Activated naive CD4-positive, alpha-beta T cell treated with anti-CD3 and anti-CD28 coated beads, Interleukin-2, amount 50 U/mL, for 16 hours (primary cell): ENCODE data around the gene PDE5A.
"Not testable (repeated sequence)": the region's sequence is repeated elsewhere in the genome, so short reads cannot be mapped to it uniquely, and the experiment has no call there.

Experiments
- DNase-seq: peaks from one replicate; pipeline ENCODE4 v3.0.0-alpha.2; 2020

Gene PDE5A

DNA sequence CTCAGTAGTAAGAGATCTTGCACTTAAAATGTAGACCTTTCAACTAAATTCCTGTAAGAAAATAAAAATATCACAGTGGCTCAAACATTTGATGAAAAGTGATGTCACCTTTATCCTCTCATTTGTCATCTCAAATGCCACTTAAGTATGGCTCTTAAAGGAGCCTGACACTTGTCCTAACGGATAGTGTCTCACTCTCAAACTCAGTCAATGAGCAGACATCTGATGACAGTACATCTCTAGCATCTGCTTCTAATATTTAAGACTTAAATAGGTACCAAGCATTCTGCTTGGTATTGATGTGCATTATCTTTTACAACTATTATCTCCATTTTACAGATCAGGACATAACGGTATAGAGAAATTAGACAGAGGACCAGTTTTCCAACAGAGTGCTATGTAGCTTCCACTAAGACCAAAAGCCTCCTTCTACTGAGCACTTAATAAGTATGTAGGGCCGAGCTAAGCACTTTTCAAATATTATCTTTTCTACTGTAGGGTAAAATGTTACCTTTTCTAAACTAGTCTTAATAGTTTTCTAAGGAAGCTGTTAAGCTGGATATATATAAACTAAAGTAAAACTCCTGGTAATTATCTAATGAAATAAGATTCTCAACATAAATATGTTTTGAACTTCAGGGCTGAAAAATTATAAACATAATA lies 110.2 kb downstream of the PDE5A start:
- no peak for DNase-seq

GRCh38 chr4:119517361-119518229 lies 111.0 kb downstream of the PDE5A start:
- DNase-seq, result no peak

GRCh38 chr4:119512398-119512797 lies 116.2 kb downstream of the PDE5A start:
- no peak for DNase-seq

DNA sequence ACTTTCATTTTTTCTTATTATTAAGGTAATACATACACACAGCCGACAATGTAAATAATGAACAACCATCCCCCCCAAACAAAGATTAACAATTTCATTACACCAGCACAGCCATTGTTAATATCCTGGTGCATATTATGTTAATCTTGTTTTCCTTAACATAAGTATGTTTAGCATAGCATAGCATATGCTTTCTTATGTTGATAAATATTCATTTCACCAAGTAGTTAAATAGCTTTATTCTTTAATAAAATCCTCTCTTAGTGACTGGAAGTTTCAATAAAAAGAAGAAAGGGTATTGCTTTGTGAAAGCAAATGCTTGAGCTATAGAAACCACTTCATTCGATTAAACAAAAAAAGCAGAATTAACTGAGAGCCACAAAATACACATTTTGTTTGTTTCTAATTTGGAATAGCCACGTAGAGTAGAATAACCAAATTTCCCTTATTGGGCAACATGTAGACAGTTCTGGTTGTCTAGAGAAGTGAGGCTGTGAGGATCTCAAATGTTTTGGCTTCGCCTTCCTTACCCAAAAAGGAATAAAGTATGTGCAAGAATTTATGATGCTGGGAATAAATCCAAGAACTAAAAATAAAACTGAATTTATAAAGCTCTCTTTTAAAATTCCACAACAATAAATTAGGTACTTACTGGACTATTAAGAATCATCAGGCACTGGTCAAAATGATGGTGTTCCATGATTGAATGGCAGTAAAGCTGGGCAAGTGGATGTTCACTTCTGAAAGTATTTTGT lies 118.0 kb downstream of the PDE5A start:
- no peak for DNase-seq

DNA sequence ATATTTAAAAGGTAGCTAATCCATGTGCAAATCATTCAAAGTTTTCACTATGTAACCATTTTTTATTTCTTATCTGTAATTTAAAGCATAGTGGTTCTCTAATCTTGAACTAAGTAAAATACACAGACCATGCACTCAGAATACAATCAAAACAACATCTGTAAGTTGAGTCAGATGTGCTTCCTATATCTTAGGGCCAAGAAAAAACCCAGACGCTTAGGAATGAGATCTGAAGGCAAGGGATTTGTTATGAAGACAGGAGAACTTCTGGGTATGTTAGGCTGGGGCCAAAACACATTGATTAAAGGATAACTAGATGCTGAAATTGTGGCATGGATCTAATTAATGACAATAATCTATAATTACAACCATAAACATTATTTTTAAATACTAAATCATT lies 120.3 kb downstream of the PDE5A start:
- no peak for DNase-seq

DNA sequence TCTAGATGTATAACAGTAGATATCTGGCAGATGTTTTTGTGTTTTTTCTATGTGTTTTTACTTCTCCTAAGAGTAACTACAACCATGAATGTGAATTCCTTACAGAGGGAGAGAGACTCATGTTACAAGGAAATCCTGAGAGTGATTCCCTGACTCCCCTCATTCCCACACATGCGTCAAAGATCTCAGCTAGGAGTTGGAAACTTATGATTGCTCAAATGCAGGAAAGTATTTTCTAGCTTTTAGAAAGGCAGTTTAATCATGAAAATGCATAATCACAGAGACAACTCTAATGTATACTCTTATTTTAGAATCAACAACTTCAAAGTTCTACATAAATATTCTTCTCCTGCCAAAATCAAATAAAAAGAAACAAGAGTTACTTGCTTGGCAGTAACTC lies 121.8 kb downstream of the PDE5A start:
- DNase-seq, result no peak

DNA sequence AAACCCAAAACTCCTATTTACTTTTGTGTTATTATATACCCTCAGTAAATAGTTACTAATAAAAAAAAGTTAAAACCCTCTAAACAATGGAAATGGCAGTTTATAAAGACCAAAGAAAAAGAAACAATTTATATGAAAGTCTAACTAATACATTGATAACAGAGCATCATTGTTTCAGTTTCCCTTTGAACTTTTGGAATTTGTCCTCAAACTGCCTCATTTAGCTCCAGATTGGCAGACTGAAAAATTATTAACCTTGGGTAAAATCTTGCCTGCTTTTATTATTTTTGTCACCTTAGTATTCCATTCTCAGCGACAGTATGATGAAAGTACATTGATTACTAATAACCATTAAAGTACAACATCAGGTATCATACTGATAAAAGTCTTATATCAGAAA lies 124.0 kb downstream of the PDE5A start:
- DNase-seq, result no peak

DNA sequence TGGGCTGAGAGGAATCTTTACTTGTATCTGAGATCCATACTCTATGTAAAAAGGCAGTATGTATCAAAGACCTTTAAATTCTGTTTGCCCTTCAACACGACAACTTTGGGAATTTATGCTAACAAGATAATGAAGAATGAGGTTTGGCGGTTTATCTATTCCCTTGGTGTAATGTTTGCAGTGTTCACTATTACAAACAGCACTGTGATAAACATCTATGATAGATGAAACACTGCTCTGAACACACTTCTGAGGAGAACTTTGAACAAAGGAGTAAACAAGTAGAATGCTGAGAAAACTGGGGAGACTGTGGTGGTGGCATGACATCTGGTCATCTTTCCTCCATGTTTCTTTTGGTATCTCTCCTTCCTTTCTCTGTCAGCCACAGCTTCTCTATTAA lies 126.9 kb downstream of the PDE5A start:
- DNase-seq, result no peak

- DNase-seq, result no peak
Observed at GRCh38 chr4:119498527-119498926, 130.1 kb downstream of the PDE5A start.

DNA sequence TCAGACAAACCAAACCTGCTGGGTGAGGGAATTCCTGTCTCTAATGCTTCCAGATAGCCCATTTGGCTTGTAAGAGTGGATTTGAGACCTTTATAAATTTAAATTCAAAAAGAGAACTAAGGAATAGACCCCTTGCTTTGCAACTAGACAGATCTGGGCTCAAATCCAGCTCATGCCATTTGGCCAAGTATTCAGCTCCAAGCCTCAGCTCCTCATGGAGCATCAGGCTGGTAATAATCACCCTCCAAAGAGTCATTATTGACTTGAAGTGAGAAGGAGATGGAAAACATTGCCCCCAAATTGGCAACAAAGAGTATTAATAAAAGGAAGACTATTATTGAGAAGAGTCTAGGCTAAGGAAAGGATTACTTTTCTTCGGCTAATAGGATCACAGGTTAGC lies 134.7 kb downstream of the PDE5A start:
- DNase-seq, result no peak

DNA sequence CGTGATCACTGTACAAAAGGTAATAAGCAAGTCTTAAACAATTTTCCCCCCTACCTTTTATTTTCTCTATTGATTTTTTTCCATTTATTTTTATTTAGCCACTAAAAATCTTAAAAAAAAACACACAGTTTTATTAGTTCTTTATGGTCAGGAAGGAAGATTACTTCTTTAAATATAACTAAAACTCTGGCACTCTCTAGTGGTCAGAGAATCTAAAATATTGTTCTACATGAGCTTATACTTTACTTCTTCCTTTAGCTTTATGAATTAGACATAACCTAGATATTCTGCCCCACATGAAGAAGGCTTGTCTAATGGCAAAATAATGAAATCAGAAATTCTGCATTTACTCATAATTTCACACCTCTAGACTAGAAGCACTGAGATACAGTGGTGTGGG lies 135.2 kb downstream of the PDE5A start:
- DNase-seq, result no peak

GRCh38 chr4:119490335-119490734 lies 138.3 kb downstream of the PDE5A start:
- no peak for DNase-seq

DNA sequence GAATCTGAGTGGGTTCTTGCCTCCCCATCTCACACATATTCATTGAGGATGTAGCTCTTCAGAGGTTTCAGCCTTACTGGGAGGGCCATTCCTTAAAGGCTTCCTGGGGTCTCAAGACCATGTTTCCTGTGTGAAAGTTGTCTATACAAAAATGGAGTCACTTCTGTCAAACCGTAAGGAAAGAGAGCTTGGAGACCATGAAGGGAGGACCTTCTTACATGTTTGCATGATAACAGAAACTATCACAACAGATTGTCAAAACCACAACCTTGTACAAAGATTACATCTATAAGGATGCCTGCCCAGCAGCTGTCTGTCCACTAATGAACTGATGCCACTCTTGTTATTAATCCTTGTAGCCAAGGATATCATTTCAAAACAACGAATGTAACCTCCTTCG lies 139.3 kb downstream of the PDE5A start:
- DNase-seq, result no peak

GRCh38 chr4:119480331-119480730 lies 148.3 kb downstream of the PDE5A start:
- DNase-seq, result no peak

DNA sequence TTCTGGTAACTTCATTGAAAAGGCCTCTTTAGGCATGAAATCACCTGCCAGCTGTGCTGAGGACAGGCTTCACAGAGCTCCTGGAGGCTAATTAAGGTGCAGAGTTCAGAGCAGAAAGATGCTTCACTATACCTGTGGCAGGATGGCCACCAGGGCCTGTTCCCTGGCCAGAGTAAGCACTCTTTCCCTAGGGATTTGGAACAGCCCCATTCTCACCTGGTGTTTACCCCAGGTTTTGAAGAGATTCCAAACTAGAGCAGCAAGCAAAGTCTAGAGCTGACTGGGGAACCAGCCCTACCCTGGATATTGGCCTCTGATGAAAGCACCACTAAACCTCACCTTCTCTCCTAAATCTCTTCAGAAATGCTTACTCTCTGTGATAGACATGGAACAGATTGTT lies 148.8 kb downstream of the PDE5A start:
- no peak for DNase-seq

GRCh38 chr4:119479180-119479808 lies 149.3 kb downstream of the PDE5A start:
- DNase-seq, result no peak

DNA sequence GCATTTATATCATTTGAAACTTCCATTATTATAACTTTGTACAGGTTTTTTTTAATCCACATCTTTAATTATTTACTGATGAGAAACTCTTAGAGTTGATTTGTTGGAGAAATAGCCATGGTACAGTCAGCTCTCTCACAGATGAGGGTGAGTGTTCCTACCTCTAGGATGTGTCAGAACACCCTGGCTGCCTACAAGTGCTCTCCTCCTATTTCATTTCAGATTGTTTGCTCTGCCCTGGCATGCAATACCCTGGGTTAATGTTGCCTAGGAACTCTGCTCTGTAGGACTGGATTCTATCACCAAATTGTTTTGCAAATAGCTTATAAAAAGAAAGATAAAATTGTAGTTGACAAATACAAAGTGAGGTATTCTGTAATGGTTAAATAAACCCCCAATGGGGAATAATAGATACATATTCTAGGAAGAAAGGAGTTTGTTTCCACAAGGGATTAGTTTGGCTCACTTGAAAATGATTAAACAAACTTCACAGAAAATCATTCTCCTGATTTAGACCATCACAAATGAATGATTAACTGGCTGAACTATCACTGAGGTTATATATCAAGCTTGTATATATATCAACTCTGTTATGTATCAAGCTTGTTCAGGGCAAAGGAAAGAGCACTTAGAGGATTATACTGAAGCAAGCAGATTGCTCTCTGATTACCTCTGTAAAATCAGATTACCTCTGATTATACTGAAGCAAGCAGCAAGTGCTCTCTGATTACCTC lies 150.0 kb downstream of the PDE5A start:
- DNase-seq, result no peak

GRCh38 chr4:119477412-119478053 lies 151.1 kb downstream of the PDE5A start:
- DNase-seq, result no peak

GRCh38 chr4:119471259-119471658 lies 157.3 kb downstream of the PDE5A start:
- no peak for DNase-seq

GRCh38 chr4:119470737-119471063 lies 157.9 kb downstream of the PDE5A start:
- not testable (repeated sequence) for DNase-seq

DNA sequence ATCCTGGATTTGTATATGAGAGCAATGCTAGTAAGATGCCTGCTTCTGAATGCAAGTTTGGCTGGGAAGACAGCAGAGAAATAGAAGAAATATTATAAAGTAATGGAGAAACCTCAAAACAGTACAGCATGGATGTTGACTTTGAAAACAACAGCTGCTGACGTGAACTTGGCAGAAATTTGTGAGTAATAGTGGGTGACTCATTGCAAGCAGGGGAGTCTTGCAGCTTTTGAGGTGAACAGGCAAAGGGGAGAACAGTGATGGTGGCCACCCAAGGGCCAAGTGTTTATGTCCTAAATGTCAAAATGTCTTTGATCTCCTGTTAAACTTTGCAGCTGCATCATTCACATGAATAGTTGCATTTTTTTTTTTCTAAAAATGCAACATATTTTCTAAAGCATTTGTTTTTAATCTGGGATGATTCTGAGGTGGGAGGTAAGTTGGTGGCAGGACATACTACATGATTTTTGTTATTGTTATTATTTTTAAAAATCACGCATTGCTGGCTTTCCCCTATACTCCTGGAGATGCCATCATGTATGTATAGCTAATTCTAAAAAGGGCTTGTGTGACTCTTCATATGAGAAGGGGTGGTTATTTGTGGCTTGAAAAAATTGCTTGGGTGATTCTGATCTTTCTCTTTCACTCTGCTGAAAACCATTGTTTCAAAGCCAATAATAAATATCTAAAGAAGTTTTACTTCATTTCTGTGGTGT lies 158.4 kb downstream of the PDE5A start:
- not testable (repeated sequence) for DNase-seq
